ENCODE measurements around the gene KIRREL3.

The KIRREL3 gene

GRCh38 chr11:126949066-126949891, 51.3 kb downstream of the KIRREL3 start:
- no peak for DNase-seq

DNA sequence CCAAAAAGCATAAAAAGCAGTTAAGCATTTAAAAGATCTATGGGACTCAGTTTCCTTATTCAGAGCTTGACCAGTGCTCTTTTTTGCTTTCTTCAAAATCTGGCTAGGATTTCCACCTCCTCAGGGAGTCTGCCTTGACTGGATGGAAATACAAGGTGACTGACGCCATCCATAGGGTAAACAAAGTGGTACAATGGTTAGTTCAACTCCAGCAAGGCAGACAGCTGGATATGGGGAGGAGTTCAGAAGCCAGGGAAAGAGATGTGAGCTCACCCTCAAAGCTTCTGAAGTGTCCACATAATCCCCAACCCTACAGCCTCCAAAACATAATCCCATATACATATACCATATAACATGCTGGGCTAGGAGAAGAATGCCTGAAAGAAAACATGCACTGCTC, 52.0 kb downstream of the KIRREL3 start:
- no peak for DNase-seq

DNA sequence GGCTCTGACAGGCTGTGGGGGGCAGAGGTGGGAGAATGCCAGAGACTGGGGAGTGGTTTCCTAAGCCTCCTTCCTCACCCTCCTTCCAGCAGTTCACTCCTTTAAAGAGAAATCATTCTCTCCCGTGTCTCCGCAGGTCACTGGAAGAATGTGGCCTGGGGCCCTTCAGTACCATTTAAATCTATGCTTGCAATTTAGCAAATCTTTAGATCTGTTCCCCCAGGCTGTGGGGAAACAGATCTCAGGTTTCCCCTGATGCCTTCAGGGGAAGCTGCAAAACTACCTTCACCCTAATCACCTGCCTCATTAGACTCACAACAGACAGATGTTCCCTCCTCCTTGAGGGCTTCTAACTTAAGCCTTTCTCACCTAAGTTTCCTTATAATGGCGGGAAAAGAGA, 55.3 kb downstream of the KIRREL3 start:
- no peak for DNase-seq

- no peak for DNase-seq
These were observed 57.3 kb downstream of the KIRREL3 start for GRCh38 chr11:126943316-126943715.

DNA sequence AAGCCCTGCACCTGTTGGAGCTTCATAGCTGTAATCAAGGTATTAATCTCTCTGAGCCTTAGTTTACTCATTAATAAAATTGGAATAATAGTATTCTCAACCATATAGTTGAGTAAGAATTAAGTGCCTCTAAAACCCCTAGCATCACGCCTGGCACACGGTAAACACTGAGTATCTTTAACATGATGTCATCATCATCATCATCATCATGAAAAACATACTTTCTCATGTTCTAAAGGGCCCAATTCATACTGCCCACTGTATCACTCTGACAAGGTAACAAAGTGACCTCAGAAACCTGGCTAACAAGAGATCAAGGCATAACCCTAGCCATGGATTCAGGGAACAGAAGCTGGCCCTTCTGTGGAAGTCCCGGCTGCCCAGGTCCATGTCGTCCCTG, 58.4 kb downstream of the KIRREL3 start:
- DNase-seq = no peak

- DNase-seq = no peak
These were observed 61.0 kb downstream of the KIRREL3 start for GRCh38 chr11:126939552-126939951.

GRCh38 chr11:126938718-126939117, 61.9 kb downstream of the KIRREL3 start:
- DNase-seq = no peak

- DNase-seq = peak; percentile 29
These were observed 70.3 kb downstream of the KIRREL3 start for GRCh38 chr11:126930091-126930841.

DNA sequence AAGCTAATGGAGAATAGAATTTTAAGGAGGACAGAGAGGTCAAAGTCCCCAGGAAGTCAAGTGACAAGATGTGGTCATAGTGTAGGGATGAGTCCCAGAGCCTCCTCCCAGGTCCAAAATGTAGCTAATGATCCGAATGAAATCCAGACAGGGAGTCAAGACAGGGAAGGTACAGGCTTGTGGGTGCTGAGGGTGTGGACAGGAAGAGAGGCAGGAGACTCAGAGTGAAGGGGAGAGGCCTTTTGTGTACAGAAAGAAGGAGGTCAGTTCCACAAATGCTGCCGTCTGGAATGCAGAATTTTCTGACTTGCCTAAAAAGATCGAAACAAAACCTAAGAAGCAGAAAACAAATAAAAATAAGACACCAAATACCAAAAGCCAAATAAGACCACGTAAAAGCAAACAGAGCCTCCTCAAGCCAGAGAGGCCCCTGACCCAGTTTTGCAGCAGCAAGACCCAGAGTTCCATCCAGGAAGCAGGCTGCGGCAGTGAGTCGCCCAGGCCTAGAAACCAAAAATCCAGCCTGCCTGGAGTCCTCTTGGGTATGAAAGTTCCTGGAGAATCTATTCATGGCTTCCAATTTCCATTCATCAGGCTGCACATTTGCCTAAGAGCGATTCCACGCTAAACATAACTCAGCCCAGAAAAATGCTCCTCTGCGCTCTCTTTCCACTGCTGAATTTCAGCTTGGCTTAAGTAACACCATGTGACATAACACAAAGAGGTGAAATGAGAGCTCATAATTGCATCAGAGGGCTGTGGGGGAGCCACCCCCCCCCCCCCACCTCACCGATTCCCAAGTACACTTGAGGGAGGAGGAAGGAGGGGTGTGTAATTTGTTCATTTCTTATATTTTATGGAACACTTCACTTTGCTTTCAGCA, 71.2 kb downstream of the KIRREL3 start:
- no peak for DNase-seq

DNA sequence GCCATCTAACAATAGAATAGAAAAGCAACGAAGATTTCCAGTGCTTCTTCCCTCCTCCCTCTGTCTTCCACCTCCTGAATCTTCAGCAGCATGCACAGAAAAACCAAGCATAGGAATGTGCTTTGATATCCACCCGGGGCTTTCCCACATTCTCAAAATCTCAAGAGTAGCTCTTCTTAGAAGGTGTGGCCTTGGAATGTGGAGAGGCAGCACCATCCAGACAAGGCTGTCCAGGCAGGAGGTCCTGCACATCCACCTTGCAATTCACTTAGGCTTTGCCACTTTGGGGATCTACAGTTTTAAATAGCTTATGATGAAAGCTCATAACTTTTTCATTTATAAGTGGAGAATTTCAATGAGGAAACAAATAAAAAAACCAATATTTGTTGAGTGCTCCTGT, 72.9 kb downstream of the KIRREL3 start:
- DNase-seq = no peak

DNA sequence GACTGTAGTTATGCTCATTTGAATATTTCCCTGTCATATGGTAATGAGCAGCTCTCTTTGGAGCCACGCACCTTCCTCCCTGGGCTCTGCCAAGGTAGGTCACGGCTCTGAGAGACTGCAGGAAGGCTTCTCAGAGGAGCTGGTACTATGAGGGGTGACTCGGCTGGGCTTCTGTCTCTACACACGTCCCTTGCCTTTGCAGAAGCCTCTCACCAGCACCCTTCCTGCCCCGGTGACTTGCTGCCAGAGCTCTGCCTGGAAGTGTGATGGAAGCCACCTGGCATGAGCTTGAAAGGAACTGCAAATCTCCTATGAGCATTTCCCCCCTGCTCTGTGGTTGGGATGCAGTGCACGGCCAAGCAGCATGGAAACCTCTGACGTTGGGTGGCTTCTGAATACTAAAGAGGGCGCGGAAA, 74.2 kb downstream of the KIRREL3 start:
- peak; percentile 73 for DNase-seq

DNA sequence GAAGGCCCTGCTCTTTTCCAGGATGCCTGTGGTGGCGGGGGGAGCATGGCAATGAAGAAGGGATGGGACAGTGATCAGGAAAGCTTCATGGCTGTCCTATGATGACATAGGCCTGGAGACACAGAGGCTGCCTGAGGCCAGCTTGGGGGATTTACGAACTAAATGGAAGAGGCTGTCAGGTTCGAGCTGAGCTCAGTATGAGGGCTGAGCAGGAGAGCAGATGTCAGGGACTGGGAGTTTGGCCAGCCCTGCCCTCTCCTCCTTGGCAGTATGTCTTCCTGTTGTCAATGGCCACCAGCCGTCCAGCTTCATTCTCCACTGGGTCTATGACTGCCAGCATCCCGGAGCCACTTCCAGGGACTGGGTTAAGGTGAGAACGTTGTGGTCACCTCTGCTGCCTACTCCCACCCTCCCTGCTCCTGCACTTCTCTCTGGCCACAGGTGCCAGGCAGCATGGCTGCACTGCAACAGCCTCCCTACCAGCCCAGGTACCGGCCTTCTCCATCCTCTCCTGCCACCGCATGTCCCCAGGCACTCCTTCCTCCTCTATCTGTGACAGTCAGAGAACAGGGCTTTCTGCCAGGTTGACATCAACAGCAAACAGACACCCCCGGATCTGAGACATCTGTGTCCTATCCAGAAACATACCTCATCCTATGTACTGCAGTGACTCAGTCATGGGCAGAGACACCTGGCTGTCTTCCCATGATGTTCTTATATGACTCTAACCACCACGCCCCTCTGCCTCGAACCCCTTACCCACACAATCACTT, 75.1 kb downstream of the KIRREL3 start:
- DNase-seq = no peak

- DNase-seq = no peak
These were observed 76.1 kb downstream of the KIRREL3 start for GRCh38 chr11:126924376-126925040.

- DNase-seq = no peak
These were observed 79.7 kb downstream of the KIRREL3 start for GRCh38 chr11:126920833-126921232.

DNA sequence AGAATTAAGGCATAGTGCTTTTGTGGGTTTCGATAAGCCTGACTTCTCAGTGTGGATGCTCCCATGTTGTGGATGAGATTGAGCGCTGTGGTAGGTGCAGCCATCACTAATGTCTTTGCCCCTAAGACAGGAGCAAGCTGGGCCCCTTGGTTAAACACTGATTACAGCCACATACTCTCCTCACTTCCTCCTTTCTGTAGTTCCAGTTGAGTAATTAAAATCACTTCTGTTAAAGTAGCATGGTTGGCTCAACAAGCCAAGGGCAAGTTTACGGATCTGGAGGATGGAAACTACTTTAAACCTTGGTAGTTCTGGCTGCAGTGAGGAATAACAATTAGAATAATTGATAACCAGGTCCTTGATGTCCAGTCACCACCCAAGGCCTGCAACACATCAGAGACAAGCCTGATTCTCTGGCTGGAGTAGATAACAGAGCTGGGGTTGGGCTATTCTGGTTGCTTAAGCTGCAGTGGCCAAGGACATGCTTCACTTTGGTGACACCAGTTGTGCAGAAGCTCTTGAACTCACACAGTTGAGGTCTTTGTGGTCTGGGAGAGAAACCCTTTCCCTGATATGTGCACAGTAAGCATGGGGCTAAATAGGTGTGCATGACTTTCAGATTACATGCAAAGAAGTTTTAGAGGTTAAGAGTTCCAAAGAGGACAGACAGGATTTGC, 81.3 kb downstream of the KIRREL3 start:
- DNase-seq = no peak

DNA sequence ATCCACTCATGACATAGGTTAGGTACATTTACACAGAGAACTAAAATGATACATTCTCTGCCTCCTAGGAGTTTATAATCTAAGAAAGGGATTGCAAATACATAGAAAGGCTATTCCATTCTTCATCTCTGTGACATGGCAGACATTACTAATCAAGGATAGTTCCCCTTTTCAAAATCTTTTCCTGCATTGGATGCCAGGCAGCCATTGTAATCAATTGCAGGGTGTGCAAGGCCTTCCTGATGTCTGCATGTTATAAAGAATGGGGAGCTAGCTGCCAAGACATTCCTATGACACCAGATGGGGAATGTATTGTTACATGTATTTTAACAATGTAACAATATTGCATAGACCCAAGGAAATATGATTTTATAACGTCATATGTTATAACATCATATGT, 82.0 kb downstream of the KIRREL3 start:
- no peak for DNase-seq

GRCh38 chr11:126917531-126918204, 82.9 kb downstream of the KIRREL3 start:
- DNase-seq = no peak

DNA sequence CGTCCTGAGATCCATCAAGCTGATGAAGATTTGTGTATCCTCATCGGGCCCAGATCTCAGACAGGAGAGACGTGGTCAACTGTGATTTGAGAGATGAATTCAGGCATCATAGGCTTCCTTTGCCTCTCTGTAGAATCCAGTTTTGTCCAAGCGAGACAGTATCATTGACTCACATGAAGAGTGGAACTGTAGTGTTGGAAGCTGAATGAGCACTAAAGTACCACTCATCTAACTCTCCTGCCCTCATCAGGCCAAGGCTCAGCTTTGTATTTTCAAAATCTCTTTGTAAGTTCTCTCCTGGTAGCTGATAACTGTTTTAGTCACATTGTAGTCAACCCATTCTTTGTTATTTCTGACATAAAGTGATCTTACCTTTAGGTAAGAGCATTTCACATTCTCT, 85.1 kb downstream of the KIRREL3 start:
- DNase-seq = no peak

GRCh38 chr11:126914941-126915340, 85.6 kb downstream of the KIRREL3 start:
- DNase-seq = no peak

- no peak for DNase-seq
These were observed 86.4 kb downstream of the KIRREL3 start for GRCh38 chr11:126914166-126914565.

DNA sequence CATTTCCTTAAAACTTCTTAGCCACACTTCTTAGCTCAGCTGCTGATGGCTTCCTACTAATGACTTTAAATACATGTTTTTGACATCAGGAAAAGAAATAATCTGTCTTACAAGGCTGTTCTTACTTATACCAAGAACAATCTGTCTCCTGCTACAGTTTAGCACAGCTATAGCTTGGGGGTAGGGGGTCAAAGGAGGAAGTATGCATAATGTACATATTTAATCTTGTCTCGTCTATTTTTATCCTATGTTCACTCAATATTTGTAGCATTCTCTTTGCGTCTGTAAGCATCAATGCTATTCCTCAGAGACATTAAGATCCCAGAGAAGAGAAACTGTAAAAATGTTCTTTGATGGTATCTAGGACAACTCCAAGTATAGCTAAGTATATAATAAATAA, 96.0 kb downstream of the KIRREL3 start:
- no peak for DNase-seq

All from NCI-H526 treated with DMSO at 0.1 percent for 48 hours (cell line).